Glomerular visceral epithelial cell (primary cell): Measurements from ENCODE around the gene TREX2.
"Not testable (repeated sequence)": the region's sequence is repeated elsewhere in the genome, so short reads cannot be mapped to it uniquely, and the experiment has no call there.

Experiments
- DNase-seq: peaks from one replicate; pipeline ENCODE4 v3.0.0-alpha.2; 2016; ENCODE audit errors: extremely low spot score

TREX2 gene

GRCh38 chrX:153408221-153408721 lies 37.6 kb downstream of the TREX2 start:
- DNase-seq: no peak

- DNase-seq: no peak
Measured at GRCh38 chrX:153407736-153408135, 38.1 kb downstream of the TREX2 start.

- no peak for DNase-seq
Measured at GRCh38 chrX:153406903-153407302, 39.0 kb downstream of the TREX2 start.

- no peak for DNase-seq
Measured at GRCh38 chrX:153406011-153406410, 39.8 kb downstream of the TREX2 start.

GRCh38 chrX:153405426-153405825 lies 40.4 kb downstream of the TREX2 start:
- no peak for DNase-seq

- DNase-seq: not testable (repeated sequence)
Measured at GRCh38 chrX:153404333-153404732, 41.5 kb downstream of the TREX2 start.

GRCh38 chrX:153401133-153401764 lies 44.6 kb downstream of the TREX2 start, which contains the start of gene PNMA6E:
PNMA6E (minus strand) TSS chrX:153401350; CDS start chrX:153398849, 2,501 bp downstream.
- no peak for DNase-seq

GRCh38 chrX:153400146-153401132 lies 45.4 kb downstream of the TREX2 start:
- no peak for DNase-seq

GRCh38 chrX:153398275-153398960 lies 47.4 kb downstream of the TREX2 start:
- no peak for DNase-seq

GRCh38 chrX:153397256-153397960 lies 48.4 kb downstream of the TREX2 start:
- no peak for DNase-seq

GRCh38 chrX:153396320-153397195 lies 49.3 kb downstream of the TREX2 start:
- DNase-seq: no peak

GRCh38 chrX:153395613-153396319 lies 50.1 kb downstream of the TREX2 start:
- no peak for DNase-seq

- no peak for DNase-seq
Measured at GRCh38 chrX:153394612-153395011, 51.2 kb downstream of the TREX2 start.
